ENCODE results near the gene GYPA.
"Not testable (repeated sequence)": the region's sequence is repeated elsewhere in the genome, so short reads cannot be mapped to it uniquely, and the experiment has no call there.

- not testable (repeated sequence) for TF ChIP-seq CTCF (conservative IDR thresholded peaks at IDR 0.05 in 1 of 2, IDR thresholded peaks at IDR 0.05 in 1 of 2; ENCODE audit: low read depth in 1 of 2, low read length in 2 of 2); EZH2 (IDR thresholded peaks at IDR 0.05; ENCODE audit: low read length, missing control alignments)
These were observed 15.4 kb downstream of the GYPA start for GRCh38 chr4:144125109-144125508.
